ENCODE results near the gene PRR22. TPM values are rescaled to one million over a fixed set of nuclear protein-coding genes. Genes with fewer than 3 reads are reported as not detected.
"Not testable (repeated sequence)": the region's sequence is repeated elsewhere in the genome, so short reads cannot be mapped to it uniquely, and the experiment has no call there.

Gene PRR22
- total RNA-seq, 4 donors from 2014 or later, result 2.0 to 5.1 (median 3.6) TPM

- no peak for TF ChIP-seq POLR2A (IDR thresholded peaks at IDR 0.05)
- no peak for TF ChIP-seq CTCF (IDR thresholded peaks at IDR 0.05)
- TF ChIP-seq EP300 (IDR thresholded peaks at IDR 0.05), result no peak
- TF ChIP-seq POLR2AphosphoS5 (IDR thresholded peaks at IDR 0.05), result no peak
- DNase-seq (ENCODE audit: low spot score in 2 of 2), result no peak
- H3K4me1 ChIP-seq, result no peaks in the 10 kb centered on the region
- WGBS, result 95% methylated on average over 3 of the region's 3 CpGs
- no peaks in the 10 kb centered on the region for H3K27me3 ChIP-seq
- H3K36me3 ChIP-seq, result no peaks in the 10 kb centered on the region
- no peaks in the 10 kb centered on the region for H3K9me3 ChIP-seq
- H3K27ac ChIP-seq, result no peak overlapping the region
- H3K4me3 ChIP-seq, result no peak overlapping the region
These were observed 19.3 kb downstream of the PRR22 start for GRCh38 chr19:5765220-5765619.

GRCh38 chr19:5762608-5763217, 21.8 kb downstream of the PRR22 start:
- no peak overlapping the region for H3K4me3 ChIP-seq
- H3K27ac ChIP-seq, result no peak overlapping the region
- no peak for DNase-seq (ENCODE audit: low spot score in 2 of 2)
- H3K9me3 ChIP-seq, result no peaks in the 10 kb centered on the region
- H3K36me3 ChIP-seq, result no peaks in the 10 kb centered on the region
- H3K4me1 ChIP-seq, result no peaks in the 10 kb centered on the region
- peaks cover 5% of the 10 kb centered on the region for H3K27me3 ChIP-seq
- no peak for TF ChIP-seq CTCF (IDR thresholded peaks at IDR 0.05)
- TF ChIP-seq EP300 (IDR thresholded peaks at IDR 0.05), result no peak
- TF ChIP-seq POLR2AphosphoS5 (IDR thresholded peaks at IDR 0.05), result no peak
- TF ChIP-seq POLR2A (IDR thresholded peaks at IDR 0.05), result no peak
- 93% methylated on average over 5 of the region's 5 CpGs for WGBS

GRCh38 chr19:5753743-5754142, 30.8 kb downstream of the PRR22 start:
- H3K27ac ChIP-seq, result no peak overlapping the region
- no peaks in the 10 kb centered on the region for H3K36me3 ChIP-seq
- DNase-seq (ENCODE audit: low spot score in 2 of 2), result no peak
- H3K27me3 ChIP-seq, result peaks cover 10% of the 10 kb centered on the region
- H3K4me1 ChIP-seq, result no peaks in the 10 kb centered on the region
- no peak for TF ChIP-seq POLR2AphosphoS5 (IDR thresholded peaks at IDR 0.05)
- TF ChIP-seq POLR2A (IDR thresholded peaks at IDR 0.05), result no peak
- no peak for TF ChIP-seq CTCF (IDR thresholded peaks at IDR 0.05)
- TF ChIP-seq EP300 (IDR thresholded peaks at IDR 0.05), result no peak
- WGBS, result 64% methylated on average over 6 of the region's 6 CpGs
- no peak overlapping the region for H3K4me3 ChIP-seq
- H3K9me3 ChIP-seq, result no peaks in the 10 kb centered on the region

- H3K4me1 ChIP-seq, result no peaks in the 10 kb centered on the region
- H3K27ac ChIP-seq, result no peak overlapping the region
- no peak for DNase-seq (ENCODE audit: low spot score in 2 of 2)
- peaks cover 8% of the 10 kb centered on the region for H3K27me3 ChIP-seq
- H3K4me3 ChIP-seq, result no peak overlapping the region
- no peaks in the 10 kb centered on the region for H3K36me3 ChIP-seq
- TF ChIP-seq POLR2AphosphoS5 (IDR thresholded peaks at IDR 0.05), result no peak
- TF ChIP-seq EP300 (IDR thresholded peaks at IDR 0.05), result no peak
- TF ChIP-seq POLR2A (IDR thresholded peaks at IDR 0.05), result no peak
- TF ChIP-seq CTCF (IDR thresholded peaks at IDR 0.05), result no peak
- 75% methylated on average over 7 of the region's 7 CpGs for WGBS
- H3K9me3 ChIP-seq, result no peaks in the 10 kb centered on the region
These were observed 32.8 kb downstream of the PRR22 start for GRCh38 chr19:5751709-5752108.

GRCh38 chr19:5749505-5749904, 35.0 kb downstream of the PRR22 start:
- TF ChIP-seq EP300 (IDR thresholded peaks at IDR 0.05) (no peak), CTCF (IDR thresholded peaks at IDR 0.05) (no peak), POLR2AphosphoS5 (IDR thresholded peaks at IDR 0.05) (no peak), POLR2A (IDR thresholded peaks at IDR 0.05) (no peak)
- no peaks in the 10 kb centered on the region for H3K9me3 ChIP-seq
- no peaks in the 10 kb centered on the region for H3K36me3 ChIP-seq
- H3K4me3 ChIP-seq, result no peak overlapping the region
- no peak overlapping the region for H3K27ac ChIP-seq
- 91% methylated on average over 5 of the region's 5 CpGs for WGBS
- no peaks in the 10 kb centered on the region for H3K4me1 ChIP-seq
- no peak for DNase-seq (ENCODE audit: low spot score in 2 of 2)
- H3K27me3 ChIP-seq, result peaks cover 8% of the 10 kb centered on the region

- H3K27ac ChIP-seq; H3K27me3 ChIP-seq; H3K4me1 ChIP-seq; DNase-seq (ENCODE audit: low spot score in 2 of 2); H3K9me3 ChIP-seq; H3K4me3 ChIP-seq; H3K36me3 ChIP-seq: not testable (repeated sequence)
- WGBS, result 32% methylated on average over 6 of the region's 6 CpGs
These were observed 35.6 kb downstream of the PRR22 start for GRCh38 chr19:5748920-5749319.

- H3K36me3 ChIP-seq; DNase-seq (ENCODE audit: low spot score in 2 of 2); H3K9me3 ChIP-seq; H3K4me3 ChIP-seq; H3K27me3 ChIP-seq; H3K27ac ChIP-seq; H3K4me1 ChIP-seq: not testable (repeated sequence)
- WGBS, result 91% methylated on average over 9 of the region's 10 CpGs
These were observed 39.5 kb downstream of the PRR22 start for GRCh38 chr19:5744999-5745398.

Data from suprapubic skin (tissue), 4 donors.